ENCODE data around the gene RAET1L.
A peak's percentile ranks its signal among the peaks of the same experiment; 100 is the strongest.
"Not testable (repeated sequence)": the region's sequence is repeated elsewhere in the genome, so short reads cannot be mapped to it uniquely, and the experiment has no call there.

RAET1L gene

GRCh38 chr6:150025201-150025917 lies at the start of gene RAET1L:
TSS of gene RAET1L (minus strand) at chr6:150025532. CDS start at chr6:150025471, 61 bp downstream.
- no peak for DNase-seq (ENCODE audit: low spot score)

- DNase-seq (ENCODE audit: low spot score), result no peak
These were observed 49.7 kb upstream of the RAET1L start for GRCh38 chr6:150075034-150075421.

- DNase-seq (ENCODE audit: low spot score), result not testable (repeated sequence)
These were observed 49.2 kb upstream of the RAET1L start for GRCh38 chr6:150074396-150075033.

- DNase-seq (ENCODE audit: low spot score), result no peak
These were observed 46.9 kb upstream of the RAET1L start for GRCh38 chr6:150072201-150072600.

- DNase-seq (ENCODE audit: low spot score), result no peak
These were observed 45.0 kb upstream of the RAET1L start for GRCh38 chr6:150070236-150070818.

- no peak for DNase-seq (ENCODE audit: low spot score)
These were observed 44.4 kb upstream of the RAET1L start for GRCh38 chr6:150069706-150070105.

- DNase-seq (ENCODE audit: low spot score), result peak; percentile 34
These were observed 43.7 kb upstream of the RAET1L start, which contains the start of gene ULBP3 for GRCh38 chr6:150068720-150069648. TSS of gene ULBP3 (minus strand) at chr6:150069121. CDS start at chr6:150069066, 55 bp downstream.

GRCh38 chr6:150068151-150068550 lies 42.8 kb upstream of the RAET1L start:
- no peak for DNase-seq (ENCODE audit: low spot score)

GRCh38 chr6:150065083-150065482 lies 39.8 kb upstream of the RAET1L start:
- DNase-seq (ENCODE audit: low spot score), result no peak

GRCh38 chr6:150063640-150064039 lies 38.3 kb upstream of the RAET1L start:
- DNase-seq (ENCODE audit: low spot score), result no peak

GRCh38 chr6:150059973-150060372 lies 34.6 kb upstream of the RAET1L start:
- not testable (repeated sequence) for DNase-seq (ENCODE audit: low spot score)

GRCh38 chr6:150058986-150059385 lies 33.7 kb upstream of the RAET1L start:
- no peak for DNase-seq (ENCODE audit: low spot score)

GRCh38 chr6:150058231-150058792 lies 33.0 kb upstream of the RAET1L start:
- DNase-seq (ENCODE audit: low spot score), result no peak

- no peak for DNase-seq (ENCODE audit: low spot score)
These were observed 32.2 kb upstream of the RAET1L start for GRCh38 chr6:150057501-150057951.

GRCh38 chr6:150056916-150057315 lies 31.6 kb upstream of the RAET1L start:
- no peak for DNase-seq (ENCODE audit: low spot score)

GRCh38 chr6:150056156-150056555 lies 30.8 kb upstream of the RAET1L start:
- DNase-seq (ENCODE audit: low spot score), result no peak

- DNase-seq (ENCODE audit: low spot score), result no peak
These were observed 29.8 kb upstream of the RAET1L start for GRCh38 chr6:150055131-150055530.

GRCh38 chr6:150053450-150053849 lies 28.1 kb upstream of the RAET1L start:
- no peak for DNase-seq (ENCODE audit: low spot score)

GRCh38 chr6:150050846-150051245 lies 25.5 kb upstream of the RAET1L start:
- DNase-seq (ENCODE audit: low spot score), result no peak

GRCh38 chr6:150048099-150048498 lies 22.8 kb upstream of the RAET1L start:
- no peak for DNase-seq (ENCODE audit: low spot score)

- no peak for DNase-seq (ENCODE audit: low spot score)
These were observed 21.6 kb upstream of the RAET1L start for GRCh38 chr6:150046943-150047342.
